Adrenal gland (tissue), 5 donors: ENCODE results near the gene TMCC3.

Experiments used
- POLR2A ChIP-seq, 2 donors: fragments of 450-650 bp; IDR thresholded peaks; one replicate each; pipeline ENCODE4 v1.6.1; 2017; ENCODE audit warnings: antibody characterized with exemption in 2 of 2, mild to moderate bottlenecking in 2 of 2, moderate library complexity in 1 of 2
- TF ChIP-seq, protein P1 (sequence below), 6 experiments: fragments of 450-650 bp in 4 of 6; fragments of 200-600 bp in 2 of 6; sonication (generic) in 1 of 6; IDR thresholded peaks; 1 replicate in 5 of 6; 2 replicates in 1 of 6; pipeline versions ENCODE4 v1.5.1 to v1.8.0; 2016 to 2021; ENCODE audit warnings: antibody characterized with exemption in 6 of 6, mild to moderate bottlenecking in 2 of 6, moderate library complexity in 1 of 6
- donor health status: DM: no; HTN: no; CAD: no.

DNA sequence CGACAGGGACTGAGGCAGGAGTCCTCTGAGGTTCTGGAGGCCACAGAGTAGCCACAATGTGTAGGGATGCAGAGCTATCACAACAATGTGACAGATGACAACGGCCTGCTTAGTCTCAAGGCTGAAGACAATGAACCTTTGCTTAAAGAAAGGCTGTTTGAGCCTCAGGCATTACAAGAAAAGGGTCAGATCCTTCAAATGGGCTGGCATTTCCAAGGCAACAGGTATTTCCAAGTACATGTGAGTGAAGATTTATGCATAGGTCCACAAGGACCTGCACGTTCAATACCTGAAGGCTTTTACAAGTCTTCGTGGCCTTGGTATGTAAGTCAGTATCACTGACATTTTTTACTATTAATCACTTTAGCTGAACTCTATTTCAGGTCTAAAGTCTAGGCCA lies 62.0 kb downstream of the TMCC3 start:
- TF ChIP-seq POLR2A (IDR thresholded peaks at IDR 0.05): no peak
- TF ChIP-seq, protein P1, sequence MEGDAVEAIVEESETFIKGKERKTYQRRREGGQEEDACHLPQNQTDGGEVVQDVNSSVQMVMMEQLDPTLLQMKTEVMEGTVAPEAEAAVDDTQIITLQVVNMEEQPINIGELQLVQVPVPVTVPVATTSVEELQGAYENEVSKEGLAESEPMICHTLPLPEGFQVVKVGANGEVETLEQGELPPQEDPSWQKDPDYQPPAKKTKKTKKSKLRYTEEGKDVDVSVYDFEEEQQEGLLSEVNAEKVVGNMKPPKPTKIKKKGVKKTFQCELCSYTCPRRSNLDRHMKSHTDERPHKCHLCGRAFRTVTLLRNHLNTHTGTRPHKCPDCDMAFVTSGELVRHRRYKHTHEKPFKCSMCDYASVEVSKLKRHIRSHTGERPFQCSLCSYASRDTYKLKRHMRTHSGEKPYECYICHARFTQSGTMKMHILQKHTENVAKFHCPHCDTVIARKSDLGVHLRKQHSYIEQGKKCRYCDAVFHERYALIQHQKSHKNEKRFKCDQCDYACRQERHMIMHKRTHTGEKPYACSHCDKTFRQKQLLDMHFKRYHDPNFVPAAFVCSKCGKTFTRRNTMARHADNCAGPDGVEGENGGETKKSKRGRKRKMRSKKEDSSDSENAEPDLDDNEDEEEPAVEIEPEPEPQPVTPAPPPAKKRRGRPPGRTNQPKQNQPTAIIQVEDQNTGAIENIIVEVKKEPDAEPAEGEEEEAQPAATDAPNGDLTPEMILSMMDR (IDR thresholded peaks at IDR 0.05): no peak
